Trophoblast cell (in vitro differentiated cells and primary cell): ENCODE results near the gene NMNAT3.

Source experiments
- DNase-seq, 2 donors: peaks; one replicate each; pipeline ENCODE4 v3.0.0-alpha.2; 2016
- H2AFZ ChIP-seq: 2 replicates; pipeline ENCODE4 v1.6.1; 2013; ENCODE audit warnings: low read length, moderate library complexity, mild to moderate bottlenecking; ENCODE audit not compliant: insufficient read depth, poor library complexity
- H2AK5ac ChIP-seq: 2 replicates; pipeline ENCODE4 v1.6.1; 2013; ENCODE audit warnings: mild to moderate bottlenecking, low read length
- H2BK120ac ChIP-seq: 2 replicates; pipeline ENCODE4 v1.6.1; 2013; ENCODE audit warnings: low read length, mild to moderate bottlenecking, moderate library complexity; ENCODE audit not compliant: insufficient read depth, poor library complexity
- H2BK12ac ChIP-seq: 2 replicates; pipeline ENCODE4 v1.6.1; 2013; ENCODE audit warnings: mild to moderate bottlenecking, low read length, moderate library complexity
- H2BK5ac ChIP-seq: 2 replicates; pipeline ENCODE4 v1.6.1; 2013; ENCODE audit warnings: low read length, low read depth, moderate library complexity, mild to moderate bottlenecking; ENCODE audit not compliant: poor library complexity
- H3K14ac ChIP-seq: 2 replicates; pipeline ENCODE4 v1.6.1; 2013; ENCODE audit warnings: mild to moderate bottlenecking, low read length
- H3K18ac ChIP-seq: 2 replicates; pipeline ENCODE4 v1.6.1; 2013; ENCODE audit warnings: mild to moderate bottlenecking, low read length
- H3K23ac ChIP-seq: 2 replicates; pipeline ENCODE4 v1.6.1; 2013; ENCODE audit warnings: low read length
- H3K27ac ChIP-seq: 2 replicates; pipeline ENCODE4 v1.5.1; 2013; ENCODE audit warnings: low read depth, mild to moderate bottlenecking, inconsistent platforms, low read length, moderate library complexity
- H3K27me3 ChIP-seq: 2 replicates; pipeline ENCODE4 v1.6.1; 2013; ENCODE audit warnings: inconsistent platforms, mild to moderate bottlenecking, low read length, moderate library complexity; ENCODE audit not compliant: insufficient read depth
- H3K36me3 ChIP-seq, 2 experiments: 1 replicate in 1 of 2; 2 replicates in 1 of 2; pipeline ENCODE4 v1.6.1; 2013; ENCODE audit warnings: low read length in 2 of 2, mild to moderate bottlenecking in 2 of 2, moderate library complexity in 1 of 2; ENCODE audit not compliant: insufficient read depth in 2 of 2, control insufficient read depth in 1 of 2
- H3K4ac ChIP-seq: 2 replicates; pipeline ENCODE4 v1.6.1; 2013; ENCODE audit warnings: low read depth, mild to moderate bottlenecking, low read length, moderate library complexity
- H3K4me1 ChIP-seq, 2 experiments: 1 replicate in 1 of 2; 2 replicates in 1 of 2; pipeline ENCODE4 v1.6.1; 2013; ENCODE audit warnings: low read length in 2 of 2, mild to moderate bottlenecking in 2 of 2, moderate library complexity in 1 of 2; ENCODE audit not compliant: insufficient read depth in 2 of 2, control insufficient read depth in 1 of 2
- H3K4me2 ChIP-seq: 2 replicates; pipeline ENCODE4 v1.6.1; 2013; ENCODE audit warnings: inconsistent platforms, mild to moderate bottlenecking, low read length, moderate library complexity
- H3K4me3 ChIP-seq: 2 replicates; pipeline ENCODE4 v1.5.1; 2013; ENCODE audit warnings: mild to moderate bottlenecking, low read depth, low read length, inconsistent platforms
- H3K79me1 ChIP-seq: one replicate; pipeline ENCODE4 v1.6.1; 2013; ENCODE audit warnings: low read length
- H3K79me2 ChIP-seq: 2 replicates; pipeline ENCODE4 v1.6.1; 2013; ENCODE audit warnings: low read length, mild to moderate bottlenecking; ENCODE audit not compliant: control insufficient read depth, insufficient read depth, poor library complexity
- H3K9ac ChIP-seq: 2 replicates; pipeline ENCODE4 v1.6.1; 2013; ENCODE audit warnings: mild to moderate bottlenecking, low read length
- H3K9me3 ChIP-seq: 2 replicates; pipeline ENCODE4 v1.6.1; 2013; ENCODE audit warnings: low read depth, mild to moderate bottlenecking, control low read depth, inconsistent platforms, low read length; ENCODE audit not compliant: insufficient read depth
- H4K12ac ChIP-seq: 2 replicates; pipeline ENCODE4 v1.6.1; 2013; ENCODE audit warnings: low read depth, mild to moderate bottlenecking, low read length, moderate library complexity
- H4K8ac ChIP-seq: 2 replicates; pipeline ENCODE4 v1.6.1; 2013; ENCODE audit warnings: low read depth, mild to moderate bottlenecking, low read length, moderate library complexity
- H4K91ac ChIP-seq: one replicate; pipeline ENCODE4 v1.6.1; 2013; ENCODE audit warnings: low read depth, mild to moderate bottlenecking, low read length, moderate library complexity
- WGBS: extraction: QIAGEN DNeasy Blood & Tissue Kit; methylation state at CpG from one replicate; pipeline ENCODE4 v1.1.7; 2013; ENCODE audit warnings: missing lambda C conversion rate; ENCODE audit not compliant: insufficient read length, insufficient coverage; ENCODE audit errors: extremely low coverage; 5-methylcytosine and 5-hydroxymethylcytosine counted together

NMNAT3 gene

DNA sequence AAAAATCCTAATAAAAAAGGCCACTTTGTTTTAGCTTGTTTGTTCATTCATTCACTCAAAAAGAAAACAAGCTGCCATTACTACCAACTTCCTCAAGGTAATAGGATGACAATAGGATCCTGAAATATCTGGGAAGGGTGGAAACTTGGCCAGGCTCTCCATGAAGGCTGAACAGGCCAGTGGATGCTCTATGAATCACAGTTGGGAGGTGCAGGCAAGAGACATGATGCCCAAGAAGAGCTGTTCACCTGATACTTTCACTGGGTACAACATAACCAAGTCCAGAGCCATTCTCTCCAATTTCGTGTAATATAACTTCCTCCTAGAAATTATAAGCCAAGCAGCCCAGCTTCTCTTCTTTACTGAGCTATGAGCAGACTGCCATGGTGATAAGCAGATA lies 37.3 kb downstream of the NMNAT3 start:
- no peak overlapping the region for H4K12ac ChIP-seq
- H3K9me3 ChIP-seq, result no peaks in the 10 kb centered on the region
- H3K14ac ChIP-seq, result no peak overlapping the region
- H2AK5ac ChIP-seq, result no peak overlapping the region
- H2BK120ac ChIP-seq, result no peak overlapping the region
- WGBS, result no CpG with 5 or more reads among the region's 1 CpG
- no peak overlapping the region for H4K91ac ChIP-seq
- no peak overlapping the region for H2BK12ac ChIP-seq
- no peak overlapping the region for H3K18ac ChIP-seq
- no peak overlapping the region for H3K4me3 ChIP-seq
- no peaks in the 10 kb centered on the region for H3K79me2 ChIP-seq
- H2BK5ac ChIP-seq, result no peak overlapping the region
- H3K4me2 ChIP-seq, result no peak overlapping the region
- no peaks in the 10 kb centered on the region for H3K36me3 ChIP-seq
- no peak overlapping the region for H3K27ac ChIP-seq
- DNase-seq, result no peak
- no peak overlapping the region for H4K8ac ChIP-seq
- H2AFZ ChIP-seq, result no peak overlapping the region
- no peak overlapping the region for H3K4ac ChIP-seq
- no peak overlapping the region for H3K23ac ChIP-seq
- no peak overlapping the region for H3K9ac ChIP-seq
- no peaks in the 10 kb centered on the region for H3K27me3 ChIP-seq
- H3K4me1 ChIP-seq, result no peaks in the 10 kb centered on the region
- no peaks in the 10 kb centered on the region for H3K79me1 ChIP-seq

DNA sequence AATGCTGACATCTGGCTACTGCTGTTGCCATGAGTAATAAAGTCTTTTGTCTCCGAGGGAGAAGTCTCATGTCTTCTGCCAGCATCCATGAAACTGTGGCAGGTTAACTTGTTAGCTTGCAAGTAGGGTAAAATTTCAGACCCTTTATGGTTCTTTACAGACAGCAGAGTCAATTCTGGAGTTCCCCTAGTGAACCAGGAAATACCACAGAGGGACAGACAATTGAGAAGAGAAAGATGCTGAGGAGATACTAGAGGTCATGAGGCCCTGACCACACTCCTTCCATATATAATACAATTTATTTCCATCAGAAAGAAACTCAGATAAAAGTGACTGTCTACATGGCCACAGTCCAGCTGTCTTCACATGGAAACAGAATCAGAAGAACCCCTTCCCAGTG lies 38.1 kb downstream of the NMNAT3 start:
- Histone ChIP-seq H2BK12ac (no peak overlapping the region), H3K9me3 (no peaks in the 10 kb centered on the region), H3K4ac (no peak overlapping the region), H2AFZ (no peak overlapping the region), H3K4me1 (no peaks in the 10 kb centered on the region), H2BK120ac (no peak overlapping the region), H3K14ac (no peak overlapping the region), H3K27ac (no peak overlapping the region), H3K18ac (no peak overlapping the region), H3K36me3 (no peaks in the 10 kb centered on the region), H3K4me2 (no peak overlapping the region), H4K12ac (no peak overlapping the region), H3K4me3 (no peak overlapping the region), H2BK5ac (no peak overlapping the region), H3K23ac (no peak overlapping the region), H4K91ac (no peak overlapping the region), H4K8ac (no peak overlapping the region), H3K27me3 (no peaks in the 10 kb centered on the region), H3K9ac (no peak overlapping the region), H2AK5ac (no peak overlapping the region), H3K79me1 (no peaks in the 10 kb centered on the region), H3K79me2 (no peaks in the 10 kb centered on the region)
- WGBS, result no CpG with 5 or more reads among the region's 1 CpG
- DNase-seq, result no peak

DNA sequence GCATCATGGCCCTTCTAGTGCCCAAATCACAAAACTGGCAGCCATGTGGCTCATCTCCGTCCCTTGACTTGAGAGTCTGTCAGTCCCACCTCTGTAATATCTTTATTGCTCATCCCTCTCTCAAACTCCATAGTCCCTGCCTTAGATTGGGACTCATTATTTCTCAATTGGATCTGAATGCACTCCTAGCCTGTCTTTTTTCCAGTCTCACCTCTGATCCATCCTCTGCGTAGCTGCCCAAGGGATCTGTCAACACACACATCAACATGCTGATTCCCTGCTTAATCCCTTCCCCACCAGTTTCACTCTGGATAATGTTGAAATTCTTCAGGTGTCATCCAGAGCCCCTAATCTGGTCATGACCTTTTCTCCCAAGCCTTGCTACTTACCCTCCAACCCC lies 39.3 kb downstream of the NMNAT3 start:
- WGBS, result no CpG with 5 or more reads among the region's 2 CpGs
- H3K27me3 ChIP-seq, result no peaks in the 10 kb centered on the region
- no peak overlapping the region for H2BK120ac ChIP-seq
- H3K4ac ChIP-seq, result no peak overlapping the region
- no peak overlapping the region for H2AK5ac ChIP-seq
- no peak overlapping the region for H3K27ac ChIP-seq
- H2AFZ ChIP-seq, result no peak overlapping the region
- H3K18ac ChIP-seq, result no peak overlapping the region
- H3K4me3 ChIP-seq, result no peak overlapping the region
- H2BK5ac ChIP-seq, result no peak overlapping the region
- no peak overlapping the region for H4K12ac ChIP-seq
- no peak overlapping the region for H3K4me2 ChIP-seq
- H3K4me1 ChIP-seq, result no peaks in the 10 kb centered on the region
- H3K9me3 ChIP-seq, result no peaks in the 10 kb centered on the region
- no peak overlapping the region for H3K9ac ChIP-seq
- H3K14ac ChIP-seq, result no peak overlapping the region
- no peak overlapping the region for H2BK12ac ChIP-seq
- H3K79me2 ChIP-seq, result no peaks in the 10 kb centered on the region
- H3K79me1 ChIP-seq, result no peaks in the 10 kb centered on the region
- no peak overlapping the region for H4K8ac ChIP-seq
- no peak overlapping the region for H3K23ac ChIP-seq
- H3K36me3 ChIP-seq, result no peaks in the 10 kb centered on the region
- no peak for DNase-seq
- H4K91ac ChIP-seq, result no peak overlapping the region

DNA sequence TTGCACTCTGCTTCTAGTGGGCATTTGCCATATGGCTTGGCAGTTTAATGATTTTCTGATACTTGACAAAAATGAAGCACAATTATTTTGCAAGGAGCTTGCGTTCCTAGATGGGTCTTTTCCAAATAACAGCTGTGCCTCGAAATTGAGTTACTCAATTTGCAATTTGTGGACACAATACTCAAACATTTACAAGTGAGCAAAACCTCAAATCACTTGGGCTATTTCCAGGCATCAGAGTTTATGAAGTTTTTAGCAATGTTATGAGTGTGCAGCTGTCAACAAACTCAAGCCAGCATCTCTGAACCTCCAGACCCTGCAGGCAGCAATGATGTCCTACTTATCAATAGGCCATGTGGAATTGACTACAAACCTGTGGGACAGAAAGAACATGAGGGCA lies 41.3 kb downstream of the NMNAT3 start:
- no peak overlapping the region for H3K23ac ChIP-seq
- no CpG with 5 or more reads among the region's 2 CpGs for WGBS
- H4K91ac ChIP-seq, result no peak overlapping the region

More for the DNA sequence above, 41.3 kb downstream of the NMNAT3 start:
- Histone ChIP-seq H2BK5ac (no peak overlapping the region), H3K36me3 (no peaks in the 10 kb centered on the region), H3K4me2 (no peak overlapping the region), H3K4ac (no peak overlapping the region), H3K9ac (no peak overlapping the region), H4K8ac (no peak overlapping the region), H3K4me1 (no peaks in the 10 kb centered on the region), H3K27me3 (no peaks in the 10 kb centered on the region), H3K4me3 (no peak overlapping the region), H3K14ac (no peak overlapping the region), H3K9me3 (no peaks in the 10 kb centered on the region), H2AK5ac (no peak overlapping the region), H3K27ac (no peak overlapping the region), H4K12ac (no peak overlapping the region), H3K18ac (no peak overlapping the region), H2BK120ac (no peak overlapping the region), H2BK12ac (no peak overlapping the region), H3K79me2 (no peaks in the 10 kb centered on the region), H2AFZ (no peak overlapping the region), H3K79me1 (no peaks in the 10 kb centered on the region)
- DNase-seq, result no peak
